Measurements from ENCODE around the gene DPF3. TPM values are rescaled to one million over a fixed set of nuclear protein-coding genes. Genes with fewer than 3 reads are reported as not detected.

The DPF3 gene
- total RNA-seq, 6 experiments from 2014 or later: 1.2 to 5.7 (median 2.9) TPM

DNA sequence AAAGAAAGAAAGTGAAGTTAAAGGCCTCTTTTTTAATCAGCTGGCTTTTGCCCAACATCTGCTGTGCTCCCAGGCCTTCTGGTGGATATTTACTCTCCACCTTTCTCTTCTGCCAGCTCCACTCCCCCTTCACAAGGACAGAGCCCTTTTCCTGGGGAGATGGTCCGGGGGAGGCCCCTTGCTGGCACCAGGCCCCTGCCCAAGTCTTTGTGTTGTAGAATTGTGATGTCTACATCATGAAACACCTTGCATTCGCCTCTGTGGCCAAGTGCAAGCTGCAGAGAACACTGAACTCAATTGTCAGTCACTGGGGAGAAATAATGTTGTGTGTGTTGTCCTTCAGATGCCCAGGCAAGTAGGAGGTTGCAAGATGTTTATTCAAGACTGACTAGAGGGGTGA is 150.3 kb downstream of the DPF3 start:
- Histone ChIP-seq H3K36me3 (no peaks in the 10 kb centered on the region), H3K4me3 (no peak overlapping the region), H3K9me3 (no peaks in the 10 kb centered on the region), H3K27me3 (no peaks in the 10 kb centered on the region), H3K27ac (no peak overlapping the region), H3K4me1 (no peaks in the 10 kb centered on the region)
- DNase-seq: peak in 1 of 3 donors; percentile 31
- ATAC-seq: no peak
- TF ChIP-seq POLR2A (IDR thresholded peaks at IDR 0.05): no peak
- TF ChIP-seq, protein P1, sequence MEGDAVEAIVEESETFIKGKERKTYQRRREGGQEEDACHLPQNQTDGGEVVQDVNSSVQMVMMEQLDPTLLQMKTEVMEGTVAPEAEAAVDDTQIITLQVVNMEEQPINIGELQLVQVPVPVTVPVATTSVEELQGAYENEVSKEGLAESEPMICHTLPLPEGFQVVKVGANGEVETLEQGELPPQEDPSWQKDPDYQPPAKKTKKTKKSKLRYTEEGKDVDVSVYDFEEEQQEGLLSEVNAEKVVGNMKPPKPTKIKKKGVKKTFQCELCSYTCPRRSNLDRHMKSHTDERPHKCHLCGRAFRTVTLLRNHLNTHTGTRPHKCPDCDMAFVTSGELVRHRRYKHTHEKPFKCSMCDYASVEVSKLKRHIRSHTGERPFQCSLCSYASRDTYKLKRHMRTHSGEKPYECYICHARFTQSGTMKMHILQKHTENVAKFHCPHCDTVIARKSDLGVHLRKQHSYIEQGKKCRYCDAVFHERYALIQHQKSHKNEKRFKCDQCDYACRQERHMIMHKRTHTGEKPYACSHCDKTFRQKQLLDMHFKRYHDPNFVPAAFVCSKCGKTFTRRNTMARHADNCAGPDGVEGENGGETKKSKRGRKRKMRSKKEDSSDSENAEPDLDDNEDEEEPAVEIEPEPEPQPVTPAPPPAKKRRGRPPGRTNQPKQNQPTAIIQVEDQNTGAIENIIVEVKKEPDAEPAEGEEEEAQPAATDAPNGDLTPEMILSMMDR (IDR thresholded peaks at IDR 0.05): no peak
- intact Hi-C loops (cut with DNase I): no loop called here
- WGBS (ENCODE audit: insufficient coverage, low coverage, low lambda C conversion rate, missing lambda C conversion rate): 88% methylated on average over 2 of the region's 2 CpGs

DNA sequence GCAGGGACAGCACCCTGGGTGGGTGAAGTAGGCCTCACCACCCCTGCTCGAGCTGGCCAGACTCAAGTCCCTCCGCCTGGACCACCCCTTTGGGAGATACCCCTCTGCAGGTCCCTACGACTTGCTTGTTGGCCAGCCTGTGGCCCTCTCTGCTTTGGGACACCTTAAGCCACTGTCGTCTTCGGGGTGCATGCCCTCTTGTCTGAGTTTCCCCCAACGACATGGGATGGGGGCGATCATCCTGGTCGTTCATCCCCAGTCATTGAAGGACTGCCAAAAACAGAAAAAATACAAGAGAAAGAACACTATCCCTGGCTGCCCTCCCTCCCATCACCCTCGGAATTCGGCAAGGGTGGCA is 151.1 kb downstream of the DPF3 start:
- intact Hi-C loops (cut with DNase I): no loop called here
- ATAC-seq (no peak), DNase-seq (peak in 1 of 3 donors; percentile 34)
- Histone ChIP-seq H3K27ac (no peak overlapping the region), H3K36me3 (no peaks in the 10 kb centered on the region), H3K4me3 (no peak overlapping the region), H3K9me3 (no peaks in the 10 kb centered on the region), H3K27me3 (no peaks in the 10 kb centered on the region), H3K4me1 (no peaks in the 10 kb centered on the region)
- TF ChIP-seq, protein P1 (IDR thresholded peaks at IDR 0.05): no peak
- TF ChIP-seq POLR2A (IDR thresholded peaks at IDR 0.05): no peak
- 100% methylated on average over 5 of the region's 10 CpGs for WGBS (ENCODE audit: insufficient coverage, low coverage, low lambda C conversion rate, missing lambda C conversion rate)

DNA sequence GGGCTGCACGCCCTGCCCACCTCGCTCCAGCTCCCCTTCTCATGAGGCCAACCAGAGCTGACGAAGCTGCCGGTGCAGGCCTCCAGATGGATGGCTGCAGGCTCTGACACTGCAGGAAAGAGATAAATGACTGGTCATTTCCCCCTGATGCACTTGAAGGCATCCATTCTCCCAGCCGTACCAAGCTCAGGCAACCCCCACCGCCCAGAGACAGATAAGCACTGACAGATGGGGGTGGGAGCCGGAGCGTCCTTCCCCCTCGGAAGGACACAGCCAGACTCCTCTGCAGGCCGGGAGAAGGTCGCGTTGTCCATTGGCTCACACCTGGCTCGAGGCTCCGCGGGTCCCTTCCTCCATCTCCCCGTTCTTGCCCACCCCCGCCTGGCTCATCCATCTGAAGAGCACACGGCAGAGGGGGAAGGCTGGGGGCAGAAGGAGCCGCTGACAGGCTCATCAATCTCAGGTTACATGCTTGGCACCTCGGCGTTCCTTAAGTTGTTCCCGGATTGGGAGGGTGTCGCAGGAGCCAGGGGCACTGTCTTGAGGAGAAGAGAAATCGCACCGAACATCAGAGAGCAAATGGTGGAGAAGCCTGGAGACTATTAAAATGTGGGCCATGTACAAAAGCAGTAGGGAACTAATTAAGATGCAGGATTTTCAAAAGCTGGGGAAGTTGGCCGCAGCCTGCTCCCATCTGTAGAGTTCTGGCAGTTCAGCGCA is 151.6 kb downstream of the DPF3 start:
- WGBS (ENCODE audit: insufficient coverage, low coverage, low lambda C conversion rate, missing lambda C conversion rate): 82% methylated on average over 9 of the region's 27 CpGs
- DNase-seq (peak in 1 of 3 donors; percentile 38), ATAC-seq (no peak)
- Histone ChIP-seq H3K9me3 (no peaks in the 10 kb centered on the region), H3K36me3 (no peaks in the 10 kb centered on the region), H3K27ac (no peak overlapping the region), H3K4me1 (no peaks in the 10 kb centered on the region), H3K27me3 (no peaks in the 10 kb centered on the region), H3K4me3 (no peak overlapping the region)
- intact Hi-C loops (cut with DNase I): no loop called here
- no peak for TF ChIP-seq POLR2A (IDR thresholded peaks at IDR 0.05)
- TF ChIP-seq, protein P1 (IDR thresholded peaks at IDR 0.05): no peak

DNA sequence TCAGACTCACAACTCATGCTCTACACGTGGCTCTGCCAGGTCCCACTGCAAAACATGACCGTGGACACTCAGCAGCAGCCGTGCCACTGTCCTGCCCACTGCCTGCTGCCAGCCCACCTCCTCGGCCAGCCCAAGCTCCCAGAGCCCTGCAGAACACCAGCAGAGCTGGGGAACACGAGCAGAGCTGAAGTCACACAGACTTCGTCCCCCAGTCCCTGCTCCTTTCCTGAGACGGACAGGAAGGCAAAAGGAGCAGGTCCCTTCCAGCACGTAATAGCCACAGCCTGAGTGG is 152.1 kb downstream of the DPF3 start:
- no peaks in the 10 kb centered on the region for H3K9me3 ChIP-seq
- TF ChIP-seq POLR2A (IDR thresholded peaks at IDR 0.05): no peak
- TF ChIP-seq, protein P1 (IDR thresholded peaks at IDR 0.05): no peak
- WGBS (ENCODE audit: insufficient coverage, low coverage, low lambda C conversion rate, missing lambda C conversion rate): no CpG with 5 or more reads among the region's 8 CpGs
- intact Hi-C loops (cut with DNase I): no loop called here
- no peaks in the 10 kb centered on the region for H3K4me1 ChIP-seq
- no peak for DNase-seq
- H3K4me3 ChIP-seq: no peak overlapping the region
- H3K27me3 ChIP-seq: no peaks in the 10 kb centered on the region
- no peak overlapping the region for H3K27ac ChIP-seq
- no peaks in the 10 kb centered on the region for H3K36me3 ChIP-seq
- ATAC-seq: no peak

Measured in right lobe of liver (tissue), 6 donors.